Fibroblast of skin of right biceps (primary cell): ENCODE measurements around the gene NDUFB6.
"Not testable (repeated sequence)": the region's sequence is repeated elsewhere in the genome, so short reads cannot be mapped to it uniquely, and the experiment has no call there.

ENCODE experiments used
- DNase-seq: peaks from one replicate; pipeline ENCODE4 v3.0.0-alpha.2; 2013

The NDUFB6 gene

DNA sequence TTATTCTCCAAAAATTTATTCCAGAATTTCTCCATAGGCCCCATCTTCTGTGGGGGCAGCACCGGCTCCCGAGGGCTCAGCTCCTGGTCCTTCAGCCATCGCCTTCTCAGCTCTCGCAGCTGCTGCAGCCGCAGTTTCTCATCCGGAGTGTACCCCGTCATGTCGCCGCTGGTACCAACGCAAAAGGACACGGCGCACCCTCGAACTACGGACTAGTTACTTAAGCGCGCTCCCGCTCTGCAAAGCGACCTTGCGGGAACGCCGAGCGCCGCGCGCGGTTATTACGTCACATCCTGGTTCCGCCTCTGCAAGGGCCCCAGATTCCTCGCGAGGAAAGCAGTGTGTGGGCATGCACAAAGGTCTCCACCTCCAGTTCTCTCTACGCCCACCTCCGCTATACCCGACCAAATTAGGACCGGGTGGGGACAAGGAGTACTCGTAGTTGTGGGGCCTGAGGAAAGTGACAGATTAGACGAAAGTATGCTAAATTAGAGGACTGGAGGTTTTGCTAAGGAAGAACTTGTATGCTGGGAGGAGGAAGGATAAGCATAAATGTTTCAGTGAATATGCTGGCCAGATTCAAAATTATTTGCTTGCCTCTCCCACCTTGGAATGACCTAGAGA, at the start of gene NDUFB6:
NDUFB6 (minus strand) TSS at position 260 of the 624 bp plus-strand sequence; CDS start at position 161, 99 bp downstream.
- DNase-seq = peak; percentile 93

- no peak for DNase-seq
These were observed 45.3 kb upstream of the NDUFB6 start for GRCh38 chr9:32618261-32618660.

- no peak for DNase-seq
These were observed 33.9 kb upstream of the NDUFB6 start for GRCh38 chr9:32606811-32607210.

- no peak for DNase-seq
These were observed 31.2 kb upstream of the NDUFB6 start for GRCh38 chr9:32603914-32604852.

DNA sequence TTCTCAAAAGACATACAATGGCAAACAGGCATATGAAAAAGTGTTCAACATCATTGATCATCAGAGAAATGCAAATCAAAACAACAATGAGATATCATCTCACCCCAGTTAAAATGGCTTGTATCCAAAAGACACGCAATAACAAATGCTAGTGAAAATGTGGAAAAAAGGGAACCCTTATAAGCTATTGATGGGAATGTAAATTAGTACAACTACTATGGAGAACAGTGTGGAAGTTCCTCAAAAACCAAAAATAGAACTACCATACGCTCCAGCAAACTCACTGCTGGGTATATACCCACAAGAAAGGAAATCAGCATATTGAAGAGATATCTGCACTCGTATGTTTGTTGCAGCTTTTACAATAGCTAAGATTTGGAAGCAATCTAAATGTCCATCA, 26.1 kb upstream of the NDUFB6 start:
- not testable (repeated sequence) for DNase-seq

DNA sequence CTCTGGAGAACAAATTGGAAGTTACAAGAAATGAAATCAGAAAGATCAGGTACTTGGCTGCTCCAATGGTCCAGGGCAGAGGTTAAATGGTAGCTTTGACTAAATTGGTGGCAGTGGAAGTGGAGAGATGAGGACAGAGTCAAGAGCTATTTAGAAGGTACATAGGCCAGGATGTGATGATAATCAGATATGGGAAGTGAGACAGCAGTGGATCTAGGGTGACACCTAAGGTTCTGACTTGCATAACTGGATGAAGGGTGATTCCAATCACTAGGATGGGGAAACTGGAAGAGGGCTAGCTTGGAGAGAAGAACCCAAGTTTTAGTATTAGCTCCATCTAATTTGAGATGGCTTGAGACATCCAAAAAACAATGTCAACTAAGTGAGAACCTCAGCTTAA, 24.0 kb upstream of the NDUFB6 start:
- no peak for DNase-seq

DNA sequence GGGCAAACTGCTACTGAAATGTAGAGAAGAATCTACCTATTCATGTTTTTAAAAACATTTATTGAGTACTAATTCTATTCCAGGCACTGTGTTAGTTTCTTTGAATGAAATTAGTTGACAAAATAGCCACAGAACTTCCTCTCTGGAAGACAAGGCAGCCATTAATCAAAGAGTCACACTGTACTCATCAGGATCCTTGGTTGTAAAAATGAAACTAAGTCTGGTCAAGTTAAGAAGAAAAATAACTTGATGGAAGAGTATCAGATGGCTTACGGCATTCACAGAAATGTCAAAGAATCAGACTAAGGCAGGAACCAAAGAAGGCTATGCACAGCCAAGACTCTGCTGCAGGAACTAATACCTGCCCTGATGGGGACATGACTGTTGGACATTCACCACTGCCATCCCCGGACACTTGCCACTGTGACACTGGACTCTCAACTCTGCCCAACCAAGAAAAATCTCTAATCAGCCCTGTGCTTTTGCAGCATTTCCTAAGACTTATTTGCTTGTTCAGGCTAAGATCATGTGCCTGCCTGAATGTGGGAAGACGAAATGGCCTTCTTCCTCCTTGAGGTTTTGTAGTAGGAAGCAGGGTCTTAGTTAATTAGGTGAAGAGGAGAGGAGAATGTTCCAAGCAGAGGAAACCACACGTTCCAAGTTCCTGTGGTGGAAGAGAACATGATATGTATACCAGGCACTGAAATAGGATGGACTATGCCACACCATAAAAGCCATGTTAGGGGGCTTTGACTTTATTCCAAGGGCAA, 23.3 kb upstream of the NDUFB6 start:
- no peak for DNase-seq

DNA sequence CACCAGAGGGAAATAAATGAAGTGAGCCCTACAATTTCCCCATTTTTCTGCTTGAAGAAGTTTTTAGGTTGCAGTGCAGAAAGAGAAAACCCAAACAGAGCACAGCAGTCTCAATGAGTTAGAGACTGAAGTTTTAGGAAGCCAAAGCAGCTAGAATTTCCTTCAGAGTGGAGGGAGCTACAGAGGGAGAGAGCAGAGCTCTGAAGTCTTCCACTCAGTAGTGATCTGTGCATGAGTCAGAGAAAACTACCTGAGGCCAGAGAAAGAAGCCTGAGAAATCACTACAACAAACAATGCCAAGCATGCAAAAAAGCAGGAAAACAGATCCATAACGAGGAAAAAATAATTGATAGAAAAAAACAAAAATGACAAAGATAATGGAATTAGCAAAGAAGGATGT, 17.9 kb upstream of the NDUFB6 start:
- DNase-seq = no peak

GRCh38 chr9:32590476-32590875, 17.5 kb upstream of the NDUFB6 start:
- DNase-seq = no peak

DNA sequence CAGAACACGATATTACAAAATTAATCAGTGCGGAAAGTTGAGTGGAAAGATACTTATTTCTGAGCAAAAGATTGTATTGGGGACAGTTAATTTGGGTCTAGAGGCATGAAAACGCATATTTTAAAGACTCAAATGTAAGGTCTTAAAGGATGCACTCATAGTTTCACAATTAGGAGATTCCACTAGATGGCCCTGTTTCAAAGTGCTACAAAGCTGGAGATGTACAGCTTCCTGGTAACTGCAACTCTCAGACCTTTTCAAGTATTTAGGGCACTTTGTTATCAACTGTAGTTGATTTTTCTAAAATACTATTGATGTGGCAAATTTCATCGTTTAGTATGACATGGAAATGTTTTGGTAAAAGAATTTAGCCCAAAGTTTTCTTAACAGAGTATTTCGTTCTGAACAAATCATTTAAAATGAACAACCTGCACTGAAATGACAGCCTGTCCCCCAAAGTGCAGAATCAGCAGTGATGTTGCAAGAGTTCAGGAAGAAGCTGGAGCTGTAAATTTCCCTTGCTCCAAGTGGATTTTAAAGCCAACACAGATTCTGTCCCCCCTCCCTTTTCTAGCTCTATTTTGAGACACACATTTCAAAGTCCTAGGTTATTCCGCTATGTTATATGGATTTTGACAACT, 16.2 kb upstream of the NDUFB6 start:
- DNase-seq = peak; percentile 48

DNA sequence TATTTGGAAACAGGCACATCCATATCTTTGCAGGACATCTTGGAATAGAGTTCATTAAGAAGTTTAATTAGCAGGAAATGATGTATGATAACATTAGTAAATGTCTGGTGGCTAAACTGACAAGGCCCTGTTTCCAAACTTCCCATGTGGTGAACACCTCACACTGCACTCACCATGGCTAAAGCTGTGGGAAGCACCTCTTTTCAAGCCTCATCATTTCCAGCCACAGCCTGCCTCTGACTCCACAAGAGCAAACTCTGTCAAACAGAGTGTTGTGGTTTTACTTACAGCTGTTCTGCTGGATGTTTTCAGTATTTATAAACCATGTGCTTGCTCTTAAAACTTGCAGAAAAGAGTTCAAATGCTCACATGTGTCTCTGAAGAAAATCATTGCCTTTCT, 14.9 kb upstream of the NDUFB6 start:
- no peak for DNase-seq

DNA sequence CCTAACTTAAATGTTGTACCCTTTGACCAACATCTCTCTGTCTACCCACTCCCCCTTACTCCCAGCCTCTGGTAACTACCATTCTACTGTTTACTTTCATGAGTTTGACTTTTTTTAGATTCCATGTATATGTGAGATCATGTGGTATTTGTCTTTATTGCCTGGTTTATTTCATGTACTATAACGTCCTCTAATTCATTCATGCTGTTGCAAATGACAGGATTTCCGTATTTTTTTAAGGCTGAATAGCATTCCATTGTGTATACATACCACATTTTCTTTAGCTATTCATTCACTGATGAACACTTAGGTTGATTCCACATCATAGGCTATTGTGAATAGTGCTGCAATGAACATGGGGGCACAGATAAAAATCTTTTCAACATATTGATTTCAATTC, 11.8 kb upstream of the NDUFB6 start:
- peak; percentile 47 for DNase-seq

GRCh38 chr9:32581512-32582143, 8.7 kb upstream of the NDUFB6 start:
- peak; percentile 48 for DNase-seq

- DNase-seq = no peak
These were observed 7.8 kb upstream of the NDUFB6 start for GRCh38 chr9:32580631-32581300.

DNA sequence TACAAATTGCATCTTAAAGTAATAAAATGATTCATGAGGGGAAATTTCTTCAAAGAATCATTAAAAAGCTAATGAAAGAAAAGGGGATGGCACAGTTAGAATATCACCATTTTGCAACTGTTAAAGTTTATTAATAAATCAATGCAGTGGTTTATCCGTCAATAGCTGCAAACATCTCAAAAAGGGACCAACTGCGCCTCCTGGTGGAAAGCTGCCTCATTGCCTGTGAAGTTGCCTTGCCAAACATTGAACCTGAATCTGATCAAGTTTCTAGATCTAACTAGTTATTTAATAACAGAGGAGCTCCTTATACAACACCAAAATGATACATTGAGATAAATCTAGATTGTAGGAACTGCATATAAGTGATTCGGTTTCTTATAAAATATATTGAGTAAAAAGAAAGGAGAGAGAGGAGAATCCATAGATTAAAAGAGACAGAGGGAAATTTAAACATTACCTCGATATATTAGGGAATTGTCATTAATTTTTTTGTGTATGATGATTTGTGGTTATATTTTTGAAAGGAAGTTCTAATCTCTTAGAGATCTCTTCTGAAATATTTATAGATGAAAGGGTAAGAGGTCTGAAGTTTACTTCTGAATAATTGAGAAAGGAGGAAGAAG, 6.9 kb upstream of the NDUFB6 start:
- peak; percentile 43 for DNase-seq

DNA sequence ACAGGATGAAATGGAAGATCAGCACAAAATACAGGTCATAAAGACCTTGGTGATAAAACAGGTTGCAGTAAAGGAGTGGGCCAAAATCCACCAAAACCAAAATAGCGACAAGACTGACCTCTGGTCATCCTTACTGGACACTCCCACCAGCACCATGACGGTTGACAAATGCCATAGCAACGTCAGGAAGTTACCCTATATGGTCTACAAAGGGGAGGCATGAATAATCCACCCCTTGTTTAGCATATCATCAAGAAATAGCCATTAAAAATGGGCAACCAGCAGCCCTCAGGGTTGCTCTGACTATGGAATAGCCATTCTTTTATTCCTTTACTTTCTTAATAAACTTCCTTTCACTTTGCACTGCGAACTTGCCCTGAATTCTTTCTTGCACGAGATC, 6.0 kb upstream of the NDUFB6 start:
- no peak for DNase-seq

DNA sequence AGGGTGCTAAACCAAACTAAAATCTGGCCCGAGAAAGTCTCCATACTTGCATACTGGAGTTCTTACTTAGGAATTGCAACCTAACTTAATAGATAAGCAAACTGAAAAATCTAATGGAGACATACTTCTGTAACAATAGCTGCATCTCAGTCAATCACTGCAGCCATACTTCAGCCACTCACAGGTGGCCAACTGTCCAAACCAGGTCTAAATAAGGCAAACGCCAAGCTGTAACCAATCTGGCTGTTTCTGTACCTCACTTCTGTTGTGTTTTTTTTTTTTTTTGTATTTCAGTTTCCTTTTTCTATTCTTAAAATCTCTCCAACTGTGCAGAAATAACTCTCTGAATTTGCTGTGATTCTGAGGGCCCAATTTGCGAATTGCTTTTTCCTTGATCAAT, 4.4 kb upstream of the NDUFB6 start:
- DNase-seq = no peak

DNA sequence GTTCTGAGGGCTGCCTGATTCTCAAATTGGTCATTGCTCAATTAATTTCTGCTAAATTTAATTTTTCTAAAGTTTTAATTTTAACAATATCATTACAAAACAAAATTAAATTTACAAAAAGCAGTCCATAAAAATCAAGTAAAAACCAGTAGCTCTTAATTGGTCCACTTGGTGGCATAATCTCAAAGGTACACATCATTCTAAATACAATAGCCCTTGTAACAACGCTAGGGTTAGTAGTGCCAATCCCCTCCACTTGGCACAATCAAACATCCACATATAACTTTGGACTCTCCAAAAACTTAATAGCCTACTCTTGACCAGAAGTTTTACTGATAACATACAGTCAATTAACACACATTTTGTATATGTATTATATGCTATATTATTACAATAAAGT, 1.9 kb upstream of the NDUFB6 start:
- DNase-seq = no peak

DNA sequence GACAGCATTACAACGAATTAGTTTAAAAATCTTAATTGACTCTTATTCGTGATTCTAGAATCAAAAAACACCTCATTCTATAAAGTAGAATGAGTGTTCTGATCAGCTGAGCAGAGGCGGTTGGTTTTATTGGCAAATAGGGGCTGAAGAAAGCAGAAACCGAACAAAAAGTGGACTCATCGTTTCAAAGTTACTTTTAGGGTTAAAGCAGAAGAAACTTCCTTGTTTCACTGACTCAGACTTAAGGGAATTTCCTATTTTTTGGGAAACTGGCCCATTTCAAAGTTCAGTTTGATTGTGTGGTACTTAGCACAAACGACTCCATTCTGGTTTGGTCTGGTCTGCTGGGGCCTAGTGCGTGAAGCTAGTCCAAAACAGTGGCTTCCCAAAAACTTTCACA, 862 bp upstream of the NDUFB6 start:
- no peak for DNase-seq

GRCh38 chr9:32571969-32572899, 725 bp downstream of the NDUFB6 start:
- DNase-seq = peak; percentile 73
